Panc1 (cell line): Measurements from ENCODE around the gene RGS6. TPM values are rescaled to one million over a fixed set of nuclear protein-coding genes. Genes with fewer than 3 reads are reported as not detected.

Experiments used
- ATAC-seq: fragments of 200-7000 bp; cut with Tn5 transposase; 2 replicates; pipeline ENCODE4 v1.9.1; 2020; ENCODE audit warnings: mild to moderate bottlenecking, moderate library complexity
- BruUV-seq: library from RNA; stranded (reverse); fragments of 400-500 nt; replicated peaks from 2 replicates; lab custom pipeline; 2021; lab: Mats Ljungman, UMichigan
- CTCF ChIA-PET: fragments of 300-600 bp; sonication (Branson Sonifier 250); formaldehyde crosslinking; loops from one replicate; lab custom pipeline; 2022; ENCODE audit warnings: antibody characterized with exemption; lab: Charles Lee
- POLR2A ChIA-PET: fragments of 300-600 bp; sonication (Branson Sonifier 250); formaldehyde crosslinking; loops from one replicate; lab custom pipeline; 2022; ENCODE audit warnings: antibody characterized with exemption; lab: Charles Lee
- DNase-seq: peaks from one replicate; pipeline ENCODE4 v3.0.0-alpha.2; 2010; ENCODE audit warnings: low read depth, low spot score
- H3K27ac ChIP-seq: 2 replicates; pipeline ENCODE4 v1.5.1; 2011; ENCODE audit warnings: mild to moderate bottlenecking, low read length, inconsistent platforms
- H3K27me3 ChIP-seq: fragments of 200-500 bp; sonication (Bioruptor generic); 2 replicates; pipeline ENCODE4 v1.6.0; 2014; ENCODE audit warnings: low read length, inconsistent platforms; ENCODE audit not compliant: control insufficient read depth, insufficient read depth
- H3K36me3 ChIP-seq: fragments of 200-500 bp; sonication (Bioruptor generic); 2 replicates; pipeline ENCODE4 v1.5.1; 2014; ENCODE audit warnings: inconsistent platforms, mild to moderate bottlenecking, low read length, moderate library complexity; ENCODE audit not compliant: control insufficient read depth, insufficient read depth
- H3K4me1 ChIP-seq: 2 replicates; pipeline ENCODE4 v1.5.1; 2011; ENCODE audit warnings: inconsistent platforms, mild to moderate bottlenecking, low read length, moderate library complexity; ENCODE audit not compliant: control insufficient read depth, insufficient read depth
- H3K4me3 ChIP-seq, 2 experiments: 2 replicates each; pipeline ENCODE4 v1.5.1; 2011 to 2012; ENCODE audit warnings: low read depth in 2 of 2, low read length in 2 of 2, mild to moderate bottlenecking in 2 of 2, inconsistent platforms in 1 of 2, moderate library complexity in 1 of 2
- H3K9me3 ChIP-seq: fragments of 200-500 bp; sonication (Bioruptor generic); 2 replicates; pipeline ENCODE4 v1.5.1; 2014; ENCODE audit warnings: low read depth, mild to moderate bottlenecking, inconsistent platforms, low read length, moderate library complexity; ENCODE audit not compliant: control insufficient read depth, insufficient read depth
- CTCF ChIP-seq: fragments of 450-650 bp; IDR thresholded peaks from 2 replicates; pipeline ENCODE4 v1.5.1; 2017; ENCODE audit warnings: mild to moderate bottlenecking
- POLR2AphosphoS5 ChIP-seq: IDR thresholded peaks from 2 replicates; pipeline ENCODE4 v1.6.1; 2012; ENCODE audit warnings: mild to moderate bottlenecking, low read depth, low read length, moderate library complexity
- REST ChIP-seq, 2 experiments: IDR thresholded peaks; 2 replicates each; pipeline ENCODE4 v1.6.1; 2011 to 2012; ENCODE audit warnings: low read depth in 2 of 2, control low read depth in 1 of 2, low read length in 1 of 2, mild to moderate bottlenecking in 1 of 2, moderate library complexity in 1 of 2; ENCODE audit not compliant: insufficient read depth in 1 of 2
- SIN3A ChIP-seq: IDR thresholded peaks from 2 replicates; pipeline ENCODE4 v1.6.1; 2012; ENCODE audit warnings: low read depth, mild to moderate bottlenecking, low read length, moderate library complexity, borderline replicate concordance; ENCODE audit not compliant: insufficient read depth
- TCF7L2 ChIP-seq: IDR thresholded peaks from 2 replicates; pipeline ENCODE4 v1.6.1; 2011; ENCODE audit warnings: mild to moderate bottlenecking, low read depth, low read length, inconsistent platforms
- in situ Hi-C: cut with HindIII; loops from 2 replicates; pipeline ENCODE4 v1.10.0; 2016; ENCODE audit warnings: low sequenced_read_pairs, low pct_unique_long_range_greater_than_20kb
- intact Hi-C: fragments of 100-400 bp; cut with micrococcal nuclease; formaldehyde crosslinking; loops from one replicate; pipeline ENCODE4 v1.10.0; 2022; ENCODE audit not compliant: unreplicated experiment
- total RNA-seq: library from RNA; stranded (reverse); gene quantifications from one replicate; pipeline ENCODE4 v1.2.1, GENCODE V29; 2021; ENCODE audit not compliant: unreplicated experiment

RGS6 gene
- total RNA-seq, 1 experiment from 2014 or later = not detected

GRCh38 chr14:72173038-72173720 is 240.9 kb downstream of the RGS6 start:
- Histone ChIP-seq H3K4me1 (no peaks in the 10 kb centered on the region), H3K27me3 (no peaks in the 10 kb centered on the region), H3K36me3 (no peaks in the 10 kb centered on the region), H3K27ac (no peak overlapping the region), H3K4me3 (no peak overlapping the region), H3K9me3 (no peaks in the 10 kb centered on the region)
- POLR2A ChIA-PET = no interaction called here
- in situ Hi-C loops (no loop called here), intact Hi-C loops (no loop called here)
- no peak for DNase-seq
- TF ChIP-seq SIN3A = no peak
- TF ChIP-seq POLR2AphosphoS5 = no peak
- TF ChIP-seq CTCF = no peak
- TF ChIP-seq TCF7L2 = no peak
- no peak for TF ChIP-seq REST (IDR thresholded peaks at IDR 0.05; ENCODE audit: insufficient read depth in 1 of 2, low read depth in 2 of 2, low read length in 1 of 2)
- ATAC-seq = no peak
- CTCF ChIA-PET = no interaction called here
- no TSS peak for BruUV-seq

- Histone ChIP-seq H3K27me3 (no peaks in the 10 kb centered on the region), H3K4me3 (no peak overlapping the region), H3K9me3 (no peaks in the 10 kb centered on the region), H3K36me3 (no peaks in the 10 kb centered on the region), H3K27ac (no peak overlapping the region), H3K4me1 (no peaks in the 10 kb centered on the region)
- DNase-seq (no peak), ATAC-seq (no peak)
- in situ Hi-C loops (no loop called here), intact Hi-C loops (no loop called here)
- BruUV-seq = no TSS peak
- POLR2A ChIA-PET = no interaction called here
- CTCF ChIA-PET = no interaction called here
- TF ChIP-seq SIN3A = no peak
- no peak for TF ChIP-seq CTCF
- TF ChIP-seq TCF7L2 = no peak
- no peak for TF ChIP-seq POLR2AphosphoS5
- no peak for TF ChIP-seq REST (IDR thresholded peaks at IDR 0.05; ENCODE audit: insufficient read depth in 1 of 2, low read depth in 2 of 2, low read length in 1 of 2)
These were observed 245.0 kb downstream of the RGS6 start for GRCh38 chr14:72177251-72177650.
